Stimulated activated CD8-positive, alpha-beta memory T cell treated with anti-CD3 and anti-CD28 coated beads, Interleukin-15, amount 100 ng/mL, for 24 hours (primary cell): ENCODE results near the gene ATXN2.
A peak's percentile ranks its signal among the peaks of the same experiment; 100 is the strongest.
"Not testable (repeated sequence)": the region's sequence is repeated elsewhere in the genome, so short reads cannot be mapped to it uniquely, and the experiment has no call there.

Source experiments
- DNase-seq: peaks from one replicate; pipeline ENCODE4 v3.0.0-alpha.2; 2020; ENCODE audit warnings: low read depth

ATXN2 gene, protein sequence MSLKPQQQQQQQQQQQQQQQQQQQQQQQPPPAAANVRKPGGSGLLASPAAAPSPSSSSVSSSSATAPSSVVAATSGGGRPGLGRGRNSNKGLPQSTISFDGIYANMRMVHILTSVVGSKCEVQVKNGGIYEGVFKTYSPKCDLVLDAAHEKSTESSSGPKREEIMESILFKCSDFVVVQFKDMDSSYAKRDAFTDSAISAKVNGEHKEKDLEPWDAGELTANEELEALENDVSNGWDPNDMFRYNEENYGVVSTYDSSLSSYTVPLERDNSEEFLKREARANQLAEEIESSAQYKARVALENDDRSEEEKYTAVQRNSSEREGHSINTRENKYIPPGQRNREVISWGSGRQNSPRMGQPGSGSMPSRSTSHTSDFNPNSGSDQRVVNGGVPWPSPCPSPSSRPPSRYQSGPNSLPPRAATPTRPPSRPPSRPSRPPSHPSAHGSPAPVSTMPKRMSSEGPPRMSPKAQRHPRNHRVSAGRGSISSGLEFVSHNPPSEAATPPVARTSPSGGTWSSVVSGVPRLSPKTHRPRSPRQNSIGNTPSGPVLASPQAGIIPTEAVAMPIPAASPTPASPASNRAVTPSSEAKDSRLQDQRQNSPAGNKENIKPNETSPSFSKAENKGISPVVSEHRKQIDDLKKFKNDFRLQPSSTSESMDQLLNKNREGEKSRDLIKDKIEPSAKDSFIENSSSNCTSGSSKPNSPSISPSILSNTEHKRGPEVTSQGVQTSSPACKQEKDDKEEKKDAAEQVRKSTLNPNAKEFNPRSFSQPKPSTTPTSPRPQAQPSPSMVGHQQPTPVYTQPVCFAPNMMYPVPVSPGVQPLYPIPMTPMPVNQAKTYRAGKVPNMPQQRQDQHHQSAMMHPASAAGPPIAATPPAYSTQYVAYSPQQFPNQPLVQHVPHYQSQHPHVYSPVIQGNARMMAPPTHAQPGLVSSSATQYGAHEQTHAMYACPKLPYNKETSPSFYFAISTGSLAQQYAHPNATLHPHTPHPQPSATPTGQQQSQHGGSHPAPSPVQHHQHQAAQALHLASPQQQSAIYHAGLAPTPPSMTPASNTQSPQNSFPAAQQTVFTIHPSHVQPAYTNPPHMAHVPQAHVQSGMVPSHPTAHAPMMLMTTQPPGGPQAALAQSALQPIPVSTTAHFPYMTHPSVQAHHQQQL

DNA sequence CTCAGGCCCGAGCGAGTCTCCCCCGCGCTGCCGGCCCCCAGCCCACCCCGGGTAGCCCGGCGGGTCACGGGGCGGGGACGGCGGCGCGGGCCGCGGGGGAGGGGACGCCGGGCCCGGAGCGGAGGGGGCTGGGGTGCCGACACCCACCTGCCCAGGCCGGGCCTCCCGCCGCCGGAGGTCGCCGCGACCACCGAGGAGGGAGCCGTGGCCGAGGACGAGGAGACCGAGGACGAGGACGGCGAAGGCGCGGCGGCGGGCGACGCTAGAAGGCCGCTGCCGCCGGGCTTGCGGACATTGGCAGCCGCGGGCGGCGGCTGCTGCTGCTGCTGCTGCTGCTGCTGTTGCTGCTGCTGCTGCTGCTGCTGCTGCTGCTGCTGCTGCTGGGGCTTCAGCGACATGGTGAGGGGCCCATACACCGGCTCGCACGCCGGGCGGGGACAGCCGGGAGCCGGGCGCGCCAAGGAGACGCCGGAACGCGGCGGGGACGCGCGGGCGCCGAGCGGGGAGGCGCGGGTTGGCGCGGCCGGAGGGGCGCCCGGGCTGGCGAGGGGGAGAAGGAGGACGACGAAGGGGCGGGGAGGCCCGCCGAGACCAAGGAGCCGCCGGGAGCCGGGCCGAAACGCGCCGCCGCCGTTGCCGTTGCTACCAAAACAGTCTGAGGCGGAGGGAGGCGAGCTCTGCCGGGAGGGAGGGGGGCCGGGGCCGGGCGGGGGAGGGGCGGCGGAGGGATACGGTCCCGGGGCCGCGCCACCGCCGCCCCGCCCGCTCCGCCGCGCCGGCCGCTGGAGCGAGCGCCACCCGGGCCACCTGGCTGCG lies at the start of gene ATXN2:
ATXN2 (minus strand) TSS at position 679 of the 816 bp plus-strand sequence; CDS start at position 398, 281 bp downstream.
- DNase-seq: peak; percentile 40

DNA sequence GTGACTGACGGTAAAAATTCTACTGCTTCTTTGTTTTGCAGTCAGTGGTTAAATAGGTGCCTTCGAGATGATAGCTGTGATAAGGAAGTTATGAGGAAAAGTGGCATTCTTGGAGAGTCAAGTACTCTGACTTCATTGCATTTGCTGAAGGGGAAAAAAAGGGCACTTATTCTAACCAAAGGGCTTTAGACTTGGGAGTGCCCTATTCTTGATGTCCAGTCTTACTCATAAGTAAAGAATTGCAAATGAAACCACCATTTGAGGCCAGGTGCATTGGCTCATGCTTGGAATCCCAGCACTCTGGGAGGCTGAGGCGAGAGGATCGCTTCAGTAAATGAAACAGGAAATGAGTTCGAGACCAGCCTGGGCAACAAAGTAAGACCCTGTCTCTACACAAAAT lies 46.3 kb upstream of the ATXN2 start:
- DNase-seq: no peak

DNA sequence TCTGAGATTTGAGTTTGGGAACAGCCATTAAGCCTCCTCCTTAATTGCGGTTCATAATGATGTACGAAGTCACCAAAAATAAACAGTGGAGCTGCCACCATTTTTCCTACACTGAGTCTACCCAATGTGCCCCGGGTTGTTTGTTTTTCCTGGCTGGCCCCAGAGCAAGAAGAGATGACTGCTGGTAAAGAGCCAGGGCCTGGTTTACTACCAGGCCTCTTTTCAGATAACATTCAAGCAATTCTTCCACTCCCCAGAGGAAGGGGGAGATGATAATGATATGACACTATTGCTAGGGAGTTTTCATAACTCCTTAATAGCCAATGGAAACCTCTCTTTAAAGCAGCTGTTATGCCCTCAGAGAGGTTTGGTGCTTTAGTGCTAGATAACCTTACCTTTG lies 44.3 kb upstream of the ATXN2 start:
- no peak for DNase-seq

DNA sequence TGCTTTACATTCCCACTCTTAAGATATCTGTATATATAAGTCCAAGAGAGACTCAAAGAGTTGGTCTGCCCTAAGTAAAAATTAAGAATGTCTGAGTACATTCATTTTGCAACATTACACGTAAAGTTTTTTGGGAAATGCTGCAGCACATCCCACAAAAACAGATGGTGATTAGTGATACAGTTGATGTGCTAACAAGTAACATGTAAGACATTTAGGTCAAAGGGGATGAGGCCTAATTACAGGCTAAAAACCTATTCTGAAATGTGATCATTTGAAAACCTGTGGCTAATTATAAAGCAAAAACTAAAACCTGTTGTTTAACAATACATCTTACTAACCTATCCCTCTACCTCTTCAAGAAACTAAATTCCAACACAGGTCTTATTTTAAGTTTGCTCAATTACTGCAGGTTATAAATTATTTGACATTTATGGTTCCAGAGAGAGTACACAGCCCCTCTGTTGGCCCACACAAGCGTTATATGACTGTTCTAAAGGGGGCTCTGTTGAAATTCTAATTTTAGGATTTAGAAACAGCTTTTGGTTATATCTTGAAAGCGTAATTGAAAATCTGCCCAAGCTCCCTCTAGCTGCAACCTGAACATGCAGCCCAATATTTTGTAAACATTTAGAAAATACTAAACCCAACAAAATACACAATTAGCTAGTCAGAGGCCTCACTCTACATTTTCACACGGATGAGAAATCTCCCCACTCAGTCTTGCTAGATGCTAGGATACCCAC lies 43.7 kb upstream of the ATXN2 start:
- DNase-seq: no peak

DNA sequence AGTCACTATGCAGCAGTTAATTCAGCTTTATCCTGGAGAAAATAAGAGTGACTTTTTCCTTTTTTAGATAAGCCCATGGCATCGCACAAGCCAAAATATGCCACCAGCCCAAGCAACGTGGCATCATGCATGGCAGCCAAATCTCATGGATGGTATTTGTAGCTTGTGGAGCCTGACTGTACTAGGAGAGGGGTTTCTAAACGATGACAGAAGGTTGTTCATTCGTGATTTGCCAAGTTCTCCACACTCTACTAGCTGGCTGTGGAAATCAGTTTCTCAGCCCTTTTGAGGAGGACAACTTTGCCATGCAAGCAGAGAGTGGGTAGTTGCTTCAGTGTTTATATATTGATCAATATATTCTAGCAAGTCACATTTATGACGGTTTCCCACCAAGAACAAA lies 41.4 kb upstream of the ATXN2 start:
- no peak for DNase-seq

DNA sequence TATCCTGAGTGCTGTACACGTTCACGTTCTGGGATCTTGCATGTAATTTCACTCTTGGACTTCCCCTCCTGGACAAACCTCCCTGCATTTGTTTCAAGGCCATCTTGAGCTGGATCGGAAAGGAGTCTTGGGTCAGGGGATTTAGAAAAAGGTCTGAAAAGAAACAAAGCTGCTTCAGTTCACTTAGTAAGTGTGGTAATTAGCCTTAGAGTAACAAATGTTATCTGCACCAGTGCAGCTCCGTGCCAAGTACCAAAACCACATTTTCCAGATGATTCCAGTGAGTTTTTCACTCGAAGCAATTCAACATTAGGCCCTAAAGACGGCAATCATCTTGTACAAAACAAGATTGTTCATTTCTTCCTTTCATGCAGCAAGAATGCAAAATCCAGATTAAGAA lies 39.4 kb upstream of the ATXN2 start:
- DNase-seq: no peak

DNA sequence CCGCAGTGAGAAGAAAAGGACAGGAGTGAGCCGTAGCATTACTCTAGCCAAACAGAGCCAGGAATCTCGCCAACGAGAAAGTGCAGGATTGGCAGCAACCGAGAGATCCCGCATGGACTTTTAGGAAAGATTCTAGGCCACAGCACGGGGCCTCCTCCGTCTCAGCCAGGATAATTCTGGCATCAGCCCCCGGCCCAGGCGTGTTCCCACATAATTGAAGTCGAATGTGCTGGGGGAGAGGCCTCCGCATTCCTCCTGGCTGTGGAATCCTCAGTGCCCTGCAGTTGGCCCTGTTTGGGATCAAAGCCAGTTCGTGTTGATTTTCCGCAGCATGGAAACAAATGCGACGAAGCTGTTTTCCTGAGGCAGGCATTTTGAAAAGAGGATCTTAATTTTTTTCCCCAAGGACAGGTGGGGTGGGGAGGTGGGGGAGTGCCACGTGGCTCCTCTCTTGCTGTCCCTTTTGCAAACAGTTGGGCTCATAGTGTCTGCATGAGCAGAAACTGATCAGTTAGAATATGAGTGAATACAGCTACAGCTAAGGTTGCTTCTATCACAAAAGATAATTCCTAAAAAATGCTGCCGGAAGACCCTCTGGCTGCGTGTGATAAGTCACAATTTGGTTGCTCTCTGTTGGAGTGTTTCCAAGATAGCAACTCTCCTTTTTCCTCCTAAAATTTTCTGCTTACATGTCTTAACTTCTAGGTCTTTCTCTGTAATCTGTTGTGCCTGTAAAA lies 37.3 kb upstream of the ATXN2 start:
- DNase-seq: no peak

DNA sequence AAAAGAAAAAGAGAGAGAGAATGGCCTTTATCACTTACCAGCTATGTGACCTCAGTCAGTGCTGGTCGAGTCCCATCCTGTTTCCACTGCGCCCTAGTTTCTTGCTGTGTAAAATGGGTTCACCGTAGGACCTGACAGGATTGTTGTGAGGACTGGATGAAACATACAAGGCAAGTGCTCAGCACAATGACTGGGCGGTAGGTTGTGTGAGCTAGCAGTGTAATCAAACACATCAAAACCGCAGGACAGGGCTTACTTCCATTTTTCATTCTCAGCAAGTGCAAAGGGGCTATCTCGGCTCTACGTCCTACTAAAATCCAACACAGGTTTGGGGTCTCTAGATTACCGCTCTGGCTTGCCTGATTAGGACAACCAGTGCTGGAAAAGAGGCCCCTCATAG lies 36.4 kb upstream of the ATXN2 start:
- no peak for DNase-seq

DNA sequence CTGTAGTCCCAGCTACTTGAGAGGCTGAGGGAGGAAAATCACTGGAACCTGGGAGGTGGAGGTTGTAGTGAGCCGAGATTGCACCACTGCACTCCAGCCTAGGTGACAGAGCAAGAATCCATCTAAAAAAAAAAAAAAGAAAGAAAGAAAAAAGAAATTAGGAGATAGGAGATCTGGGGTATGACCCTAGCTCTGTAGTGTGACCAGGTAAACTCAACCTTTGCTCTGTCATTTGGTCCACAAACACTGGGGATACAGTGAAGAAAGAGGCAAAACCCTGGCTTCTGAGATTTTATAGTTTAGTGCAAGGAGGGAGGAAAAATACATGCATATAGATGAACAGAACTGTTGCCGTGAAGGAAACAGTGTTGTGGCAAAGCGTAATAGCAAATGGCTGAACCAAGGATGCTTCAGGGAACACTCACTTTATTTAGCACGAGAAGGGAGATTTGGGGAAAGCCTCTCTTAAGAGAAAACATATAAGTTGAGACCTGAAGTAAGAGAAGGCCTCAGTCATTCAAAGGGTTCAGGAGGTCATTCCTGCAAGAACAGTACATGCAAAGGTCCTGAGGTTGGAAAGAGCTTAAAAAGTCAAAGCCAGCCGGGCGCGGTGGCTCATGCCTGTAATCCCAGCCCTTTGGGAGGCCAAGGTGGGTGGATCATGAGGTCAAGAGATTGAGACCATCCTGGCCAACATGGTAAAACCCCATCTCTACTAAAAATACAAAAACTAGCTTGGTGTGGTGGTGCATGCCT lies 29.6 kb upstream of the ATXN2 start:
- no peak for DNase-seq

DNA sequence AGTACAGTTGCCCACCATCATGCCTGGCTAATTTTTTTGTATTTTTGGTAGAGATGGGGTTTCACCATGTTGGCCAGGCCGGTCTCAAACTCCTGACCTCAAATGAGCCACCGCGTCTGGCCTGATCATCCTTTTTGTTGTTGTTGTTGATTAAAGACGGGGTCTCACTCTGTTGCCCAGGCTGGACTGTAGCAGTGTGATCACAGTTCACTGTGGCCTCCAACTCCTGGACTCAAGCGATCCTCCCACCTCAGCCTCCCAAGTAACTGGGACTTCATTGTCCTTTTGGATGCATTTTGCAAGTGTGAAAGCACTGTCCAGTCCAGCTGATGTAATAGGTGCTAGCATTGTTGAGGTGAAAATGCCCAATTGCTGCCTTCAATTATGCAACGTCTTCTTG lies 27.1 kb upstream of the ATXN2 start:
- no peak for DNase-seq

DNA sequence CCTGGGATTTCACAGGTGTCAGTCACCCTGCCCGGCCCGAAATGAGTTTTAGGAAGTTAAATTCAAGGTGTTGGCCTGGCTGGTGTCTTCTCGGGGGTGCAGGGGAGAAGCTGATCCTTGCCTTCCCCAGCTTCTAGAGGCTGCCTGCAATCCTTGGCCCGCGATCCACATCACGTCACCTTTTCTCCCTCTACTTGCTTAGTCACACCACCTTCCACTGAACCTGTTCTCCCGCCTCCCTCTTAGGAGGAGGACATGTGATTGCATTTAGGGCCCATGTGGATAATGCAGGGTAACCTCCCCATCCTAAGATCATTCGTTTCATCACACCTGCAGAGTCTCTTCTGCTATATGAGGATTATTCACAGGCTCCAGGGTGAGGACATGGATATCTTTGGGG lies 25.4 kb upstream of the ATXN2 start:
- no peak for DNase-seq

DNA sequence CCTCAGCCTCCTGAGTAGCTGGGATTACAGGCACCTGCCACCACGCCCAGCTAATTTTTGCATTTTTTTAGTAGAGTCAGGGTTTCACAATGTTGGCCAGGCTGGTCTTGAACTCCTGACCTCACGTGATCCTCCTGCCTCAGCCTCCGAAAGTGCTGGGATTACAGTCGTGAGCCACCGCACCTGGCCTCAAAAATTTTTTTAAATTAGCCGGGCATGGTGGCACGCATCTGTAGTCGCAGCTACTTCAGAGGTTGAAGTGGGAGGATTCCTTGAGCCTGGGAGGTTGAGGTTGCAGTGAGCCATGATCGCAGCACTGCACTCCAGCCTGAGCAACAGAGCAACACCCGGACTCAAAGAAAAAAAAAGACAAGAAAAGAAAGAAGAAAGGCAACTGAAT lies 18.7 kb upstream of the ATXN2 start:
- not testable (repeated sequence) for DNase-seq

DNA sequence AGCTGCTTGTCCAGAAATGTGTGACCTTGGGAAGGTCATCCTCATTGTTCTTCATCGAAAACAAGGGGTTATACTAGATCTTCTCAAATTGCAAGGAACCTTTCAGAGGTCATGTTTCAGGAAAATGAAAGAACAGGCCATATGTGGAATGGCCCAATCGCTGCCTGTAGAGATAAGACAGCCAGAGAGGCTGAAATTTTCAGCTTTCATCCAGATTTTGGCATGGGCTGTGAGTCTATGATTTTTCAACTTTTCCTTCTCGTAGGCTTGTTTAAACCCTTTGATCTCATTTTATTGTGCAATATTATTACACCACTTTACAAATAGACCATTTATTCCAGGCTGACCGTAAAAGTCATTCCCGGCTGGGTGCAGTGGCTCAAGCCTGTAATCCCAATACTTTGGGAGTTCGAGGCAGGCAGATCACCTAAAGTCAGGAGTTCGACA lies 17.1 kb upstream of the ATXN2 start:
- DNase-seq: no peak

DNA sequence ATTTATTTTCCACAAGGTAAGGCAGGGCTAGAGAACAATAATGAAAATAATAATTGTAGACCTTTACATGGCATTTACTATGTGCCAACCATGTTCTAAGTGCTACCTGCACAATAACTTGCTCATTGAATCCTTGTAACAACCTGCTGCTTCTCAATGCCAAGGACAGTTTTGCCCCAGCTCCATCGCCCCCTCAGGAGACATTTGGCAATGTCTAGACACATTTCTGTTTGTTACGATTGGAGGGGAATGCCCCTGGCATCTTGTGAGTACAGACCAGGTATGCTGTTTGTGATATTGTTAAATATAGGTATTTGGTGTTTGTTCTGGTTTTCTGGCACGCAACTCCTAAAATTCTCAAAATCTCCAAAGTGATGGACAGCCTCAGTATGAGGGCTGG lies 8.1 kb upstream of the ATXN2 start:
- no peak for DNase-seq

DNA sequence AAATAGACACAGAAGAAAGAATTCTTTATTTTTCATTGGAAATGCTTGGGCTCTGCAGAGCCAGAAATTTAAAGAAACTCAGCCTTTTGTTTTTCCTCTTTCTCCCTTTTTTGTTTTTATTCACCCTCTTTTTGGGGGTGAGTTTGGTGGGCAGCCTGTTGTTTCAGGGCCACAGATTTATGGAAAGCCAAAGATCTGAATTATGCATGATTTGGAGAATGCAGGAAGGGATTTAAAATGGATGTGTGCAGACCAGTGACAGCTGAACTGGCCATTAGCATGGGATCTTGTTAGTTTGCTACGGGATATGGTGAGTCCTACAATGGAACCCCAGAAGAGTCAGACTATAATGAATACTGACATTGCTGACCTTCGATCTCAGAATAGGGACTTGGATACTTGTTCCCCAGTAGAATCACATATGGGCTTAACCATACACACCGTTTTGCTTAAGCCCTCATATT lies 7.7 kb upstream of the ATXN2 start:
- no peak for DNase-seq

DNA sequence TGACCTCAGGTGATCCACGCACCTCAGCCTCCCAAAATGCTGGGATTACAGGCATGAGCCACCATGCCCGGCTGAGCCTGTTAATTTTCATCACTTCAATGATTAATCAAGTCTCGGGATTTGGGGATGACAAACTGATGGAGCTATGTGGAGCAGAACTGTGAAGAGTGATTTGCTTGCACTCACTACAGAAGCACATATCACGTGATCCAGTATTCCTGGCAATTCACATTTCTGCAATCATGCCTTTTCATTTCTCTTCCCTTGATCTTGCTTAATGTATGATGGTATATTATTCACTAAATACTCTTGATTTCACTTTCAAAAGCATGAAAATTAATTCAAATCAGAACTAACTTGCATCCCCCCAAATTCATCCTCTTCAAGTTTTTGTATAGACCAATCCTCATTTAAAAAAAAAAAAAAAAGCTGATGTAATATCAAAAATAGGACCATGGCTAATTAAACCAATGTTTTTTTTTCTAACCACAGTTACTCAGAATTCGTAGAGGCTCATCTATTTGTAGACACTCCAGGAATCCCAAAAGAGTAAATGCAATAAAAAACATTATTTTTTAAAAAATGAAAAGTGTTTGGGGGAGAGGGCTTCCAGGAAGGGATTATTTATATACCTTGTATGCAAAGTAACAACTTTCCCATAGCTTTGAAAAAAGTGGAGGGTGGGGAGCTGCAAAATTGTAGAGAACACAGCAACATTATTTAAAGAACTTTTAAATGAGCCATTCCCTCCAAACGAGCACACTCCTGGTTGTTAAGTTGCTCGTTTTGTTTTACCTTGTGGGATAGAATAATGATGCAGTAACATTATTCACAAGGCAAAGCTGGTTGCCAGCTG lies 7.0 kb upstream of the ATXN2 start:
- no peak for DNase-seq

DNA sequence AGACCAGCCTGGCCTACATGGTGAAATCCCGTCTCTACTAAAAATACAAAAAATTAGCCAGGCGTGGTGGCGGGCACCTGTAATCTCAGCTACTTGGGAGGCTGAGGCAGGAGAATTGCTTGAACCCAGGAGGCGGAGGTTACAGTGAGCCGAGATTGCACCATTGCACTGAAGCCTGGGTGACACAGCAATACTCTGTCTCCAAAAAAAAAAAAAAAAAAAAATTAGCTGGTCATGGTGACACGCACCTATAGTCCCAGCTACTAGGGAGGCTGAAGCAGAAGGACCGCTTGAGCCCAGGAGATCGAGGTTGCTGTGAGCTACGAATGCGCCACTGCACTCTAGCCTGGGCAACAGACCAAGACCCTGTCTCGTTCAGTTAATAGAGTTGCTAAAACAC lies 3.7 kb upstream of the ATXN2 start:
- DNase-seq: not testable (repeated sequence)

DNA sequence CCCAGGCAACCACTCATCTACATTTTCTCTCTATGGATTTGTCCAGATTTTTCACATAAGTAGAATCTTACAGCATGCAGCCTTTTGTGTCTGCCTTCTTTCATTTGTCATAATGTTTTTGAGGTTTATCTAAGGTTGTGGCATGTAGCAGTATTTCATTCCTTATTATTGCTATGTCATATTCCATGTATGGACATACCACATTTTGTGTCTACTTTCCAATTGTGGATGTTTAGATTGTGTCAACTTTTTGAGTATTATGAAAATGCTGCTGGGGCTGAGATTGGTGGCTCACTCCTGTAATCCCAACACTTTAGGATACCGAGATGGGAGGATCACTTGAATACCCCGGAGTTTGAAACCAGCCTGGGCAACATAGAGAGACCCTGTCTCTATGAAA lies 3.2 kb upstream of the ATXN2 start:
- DNase-seq: no peak
